Peyer's patch (tissue), 4 donors: ENCODE results near the gene PRR20D. TPM values are rescaled to one million over a fixed set of nuclear protein-coding genes. Genes with fewer than 3 reads are reported as not detected.
"Not testable (repeated sequence)": the region's sequence is repeated elsewhere in the genome, so short reads cannot be mapped to it uniquely, and the experiment has no call there.

Experiments used
- DNase-seq, 3 donors: peaks; one replicate each; pipeline ENCODE4 v3.0.0-alpha.2; 2017 to 2019
- H3K27ac ChIP-seq, 4 donors: fragments of 200-600 bp; sonication (generic); one replicate each; pipeline ENCODE4 v1.5.1; 2016 to 2019
- H3K27me3 ChIP-seq, 2 donors: fragments of 200-600 bp; sonication (generic); one replicate each; pipeline ENCODE4 v1.5.1; 2019
- H3K36me3 ChIP-seq, 3 donors: fragments of 200-600 bp; sonication (generic); one replicate each; pipeline ENCODE4 v1.5.1; 2016 to 2019
- H3K4me1 ChIP-seq, 4 donors: fragments of 200-600 bp; sonication (generic); one replicate each; pipeline ENCODE4 v1.5.1; 2016 to 2019
- H3K4me3 ChIP-seq, 4 donors: fragments of 200-600 bp; sonication (generic); 1 replicate in 3 of 4; 2 replicates in 1 of 4; pipeline ENCODE4 v1.5.1; 2016 to 2019; ENCODE audit warnings: mild to moderate bottlenecking in 1 of 4
- H3K9me3 ChIP-seq, 4 donors: fragments of 200-600 bp; sonication (generic); one replicate each; pipeline ENCODE4 v1.5.1; 2016 to 2019; ENCODE audit warnings: mild to moderate bottlenecking in 1 of 4
- CTCF ChIP-seq, 6 experiments: fragments of 450-650 bp in 4 of 6; fragments of 200-600 bp in 2 of 6; sonication (generic) in 1 of 6; IDR thresholded peaks; one replicate each; pipeline ENCODE4 v1.5.1; 2017 to 2019; ENCODE audit warnings: antibody characterized with exemption in 6 of 6, mild to moderate bottlenecking in 3 of 6, moderate library complexity in 1 of 6
- POLR2A ChIP-seq, 2 donors: fragments of 450-650 bp; IDR thresholded peaks; one replicate each; pipeline ENCODE4 v1.5.1; 2017; ENCODE audit warnings: antibody characterized with exemption in 2 of 2, mild to moderate bottlenecking in 2 of 2, moderate library complexity in 2 of 2
- total RNA-seq, 4 donors: library from RNA; depleted of rRNA; stranded (reverse); fragments of >200 nt; gene quantifications; one replicate each; pipeline ENCODE4 v1.1.0, GENCODE V29; 2016

Gene PRR20D
- not detected for total RNA-seq

DNA sequence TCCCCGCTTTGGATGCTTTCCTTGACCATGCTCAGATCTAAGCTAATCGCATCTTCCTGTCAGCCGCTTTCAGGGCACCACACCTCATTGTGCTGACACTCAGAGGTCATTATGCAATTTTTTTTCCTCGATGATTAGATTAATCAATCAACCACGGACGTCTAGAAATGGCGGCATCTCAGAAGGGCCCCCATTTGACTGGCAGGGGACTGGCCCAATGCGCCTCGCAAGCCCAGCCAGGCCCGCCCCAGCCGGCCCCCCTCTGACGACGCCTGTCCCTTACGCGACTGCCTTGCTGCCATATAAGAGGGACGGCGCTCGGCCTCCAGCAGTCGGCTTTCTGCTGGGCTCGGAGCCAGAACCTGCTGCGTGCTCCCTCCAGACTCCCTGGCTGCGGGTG lies at the start of gene PRR20D:
Gene PRR20D, plus strand, starts transcription at position 301 of the 400 bp plus-strand sequence. CDS start 387 bp downstream, outside the sequence.
- H3K9me3 ChIP-seq, DNase-seq, H3K4me1 ChIP-seq, H3K27me3 ChIP-seq, H3K4me3 ChIP-seq, H3K36me3 ChIP-seq, H3K27ac ChIP-seq: not testable (repeated sequence)

DNA sequence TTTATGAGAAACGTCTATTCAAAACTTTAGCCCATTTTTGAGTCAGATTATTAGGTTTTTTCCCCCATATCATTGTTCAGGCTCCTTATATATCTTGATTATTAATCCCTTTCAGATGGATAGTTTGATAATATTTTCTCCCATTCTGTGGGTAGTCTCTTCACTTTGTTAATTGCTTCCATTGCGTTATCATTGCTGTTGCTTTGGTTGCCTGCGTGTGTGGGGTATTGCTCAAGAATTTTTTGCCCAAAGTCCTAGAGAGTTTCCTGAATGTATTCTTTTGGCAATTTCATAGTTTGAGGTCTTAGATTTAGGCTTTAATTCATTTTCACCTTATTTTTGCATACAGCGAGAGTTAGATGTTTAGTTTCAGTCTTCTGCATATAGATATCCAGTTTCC lies 45.5 kb upstream of the PRR20D start:
- H3K36me3 ChIP-seq: no peaks in the 10 kb centered on the region
- no peak overlapping the region for H3K27ac ChIP-seq
- DNase-seq: no peak
- H3K4me3 ChIP-seq: no peak overlapping the region
- no peaks in the 10 kb centered on the region for H3K27me3 ChIP-seq
- TF ChIP-seq POLR2A (IDR thresholded peaks at IDR 0.05): no peak
- TF ChIP-seq CTCF (IDR thresholded peaks at IDR 0.05): no peak
- no peaks in the 10 kb centered on the region for H3K4me1 ChIP-seq
- H3K9me3 ChIP-seq: no peaks in the 10 kb centered on the region

- DNase-seq: no peak
These were observed 36.8 kb upstream of the PRR20D start for GRCh38 chr13:57123681-57124080.

GRCh38 chr13:57128909-57129308 lies 31.5 kb upstream of the PRR20D start:
- H3K4me1 ChIP-seq: no peaks in the 10 kb centered on the region
- no peaks in the 10 kb centered on the region for H3K36me3 ChIP-seq
- H3K9me3 ChIP-seq: no peaks in the 10 kb centered on the region
- no peak overlapping the region for H3K4me3 ChIP-seq
- DNase-seq: no peak
- no peaks in the 10 kb centered on the region for H3K27me3 ChIP-seq
- TF ChIP-seq CTCF (IDR thresholded peaks at IDR 0.05): no peak
- no peak for TF ChIP-seq POLR2A (IDR thresholded peaks at IDR 0.05)
- no peak overlapping the region for H3K27ac ChIP-seq

More at GRCh38 chr13:57123681-57124080, 36.8 kb upstream of the PRR20D start:
- Histone ChIP-seq H3K36me3 (no peaks in the 10 kb centered on the region), H3K4me1 (no peaks in the 10 kb centered on the region), H3K27ac (no peak overlapping the region), H3K27me3 (no peaks in the 10 kb centered on the region), H3K4me3 (no peak overlapping the region), H3K9me3 (no peaks in the 10 kb centered on the region)
- TF ChIP-seq POLR2A (IDR thresholded peaks at IDR 0.05) (no peak), CTCF (IDR thresholded peaks at IDR 0.05) (no peak)

- Histone ChIP-seq H3K4me1 (no peaks in the 10 kb centered on the region), H3K27ac (no peak overlapping the region), H3K9me3 (no peaks in the 10 kb centered on the region), H3K4me3 (no peak overlapping the region), H3K27me3 (no peaks in the 10 kb centered on the region), H3K36me3 (no peaks in the 10 kb centered on the region)
- DNase-seq: no peak
- no peak for TF ChIP-seq CTCF (IDR thresholded peaks at IDR 0.05)
- no peak for TF ChIP-seq POLR2A (IDR thresholded peaks at IDR 0.05)
These were observed 24.3 kb upstream of the PRR20D start for GRCh38 chr13:57136093-57136492.

GRCh38 chr13:57137585-57137984 lies 22.8 kb upstream of the PRR20D start:
- TF ChIP-seq CTCF (IDR thresholded peaks at IDR 0.05) (no peak), POLR2A (IDR thresholded peaks at IDR 0.05) (no peak)
- Histone ChIP-seq H3K27me3 (no peaks in the 10 kb centered on the region), H3K9me3 (no peaks in the 10 kb centered on the region), H3K36me3 (no peaks in the 10 kb centered on the region), H3K4me3 (no peak overlapping the region), H3K4me1 (no peaks in the 10 kb centered on the region), H3K27ac (no peak overlapping the region)
- no peak for DNase-seq
